HG03565 (cell line): ENCODE results near the gene USP35.
A peak's percentile ranks its signal among the peaks of the same experiment; 100 is the strongest.

Experiments
- ATAC-seq: cut with Tn5 transposase; IDR thresholded peaks from one replicate; pipeline ENCODE4 v1.9.1; 2021; ENCODE audit warnings: mild to moderate bottlenecking, moderate library complexity; ENCODE audit not compliant: unreplicated experiment

The USP35 gene, protein sequence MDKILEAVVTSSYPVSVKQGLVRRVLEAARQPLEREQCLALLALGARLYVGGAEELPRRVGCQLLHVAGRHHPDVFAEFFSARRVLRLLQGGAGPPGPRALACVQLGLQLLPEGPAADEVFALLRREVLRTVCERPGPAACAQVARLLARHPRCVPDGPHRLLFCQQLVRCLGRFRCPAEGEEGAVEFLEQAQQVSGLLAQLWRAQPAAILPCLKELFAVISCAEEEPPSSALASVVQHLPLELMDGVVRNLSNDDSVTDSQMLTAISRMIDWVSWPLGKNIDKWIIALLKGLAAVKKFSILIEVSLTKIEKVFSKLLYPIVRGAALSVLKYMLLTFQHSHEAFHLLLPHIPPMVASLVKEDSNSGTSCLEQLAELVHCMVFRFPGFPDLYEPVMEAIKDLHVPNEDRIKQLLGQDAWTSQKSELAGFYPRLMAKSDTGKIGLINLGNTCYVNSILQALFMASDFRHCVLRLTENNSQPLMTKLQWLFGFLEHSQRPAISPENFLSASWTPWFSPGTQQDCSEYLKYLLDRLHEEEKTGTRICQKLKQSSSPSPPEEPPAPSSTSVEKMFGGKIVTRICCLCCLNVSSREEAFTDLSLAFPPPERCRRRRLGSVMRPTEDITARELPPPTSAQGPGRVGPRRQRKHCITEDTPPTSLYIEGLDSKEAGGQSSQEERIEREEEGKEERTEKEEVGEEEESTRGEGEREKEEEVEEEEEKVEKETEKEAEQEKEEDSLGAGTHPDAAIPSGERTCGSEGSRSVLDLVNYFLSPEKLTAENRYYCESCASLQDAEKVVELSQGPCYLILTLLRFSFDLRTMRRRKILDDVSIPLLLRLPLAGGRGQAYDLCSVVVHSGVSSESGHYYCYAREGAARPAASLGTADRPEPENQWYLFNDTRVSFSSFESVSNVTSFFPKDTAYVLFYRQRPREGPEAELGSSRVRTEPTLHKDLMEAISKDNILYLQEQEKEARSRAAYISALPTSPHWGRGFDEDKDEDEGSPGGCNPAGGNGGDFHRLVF

DNA sequence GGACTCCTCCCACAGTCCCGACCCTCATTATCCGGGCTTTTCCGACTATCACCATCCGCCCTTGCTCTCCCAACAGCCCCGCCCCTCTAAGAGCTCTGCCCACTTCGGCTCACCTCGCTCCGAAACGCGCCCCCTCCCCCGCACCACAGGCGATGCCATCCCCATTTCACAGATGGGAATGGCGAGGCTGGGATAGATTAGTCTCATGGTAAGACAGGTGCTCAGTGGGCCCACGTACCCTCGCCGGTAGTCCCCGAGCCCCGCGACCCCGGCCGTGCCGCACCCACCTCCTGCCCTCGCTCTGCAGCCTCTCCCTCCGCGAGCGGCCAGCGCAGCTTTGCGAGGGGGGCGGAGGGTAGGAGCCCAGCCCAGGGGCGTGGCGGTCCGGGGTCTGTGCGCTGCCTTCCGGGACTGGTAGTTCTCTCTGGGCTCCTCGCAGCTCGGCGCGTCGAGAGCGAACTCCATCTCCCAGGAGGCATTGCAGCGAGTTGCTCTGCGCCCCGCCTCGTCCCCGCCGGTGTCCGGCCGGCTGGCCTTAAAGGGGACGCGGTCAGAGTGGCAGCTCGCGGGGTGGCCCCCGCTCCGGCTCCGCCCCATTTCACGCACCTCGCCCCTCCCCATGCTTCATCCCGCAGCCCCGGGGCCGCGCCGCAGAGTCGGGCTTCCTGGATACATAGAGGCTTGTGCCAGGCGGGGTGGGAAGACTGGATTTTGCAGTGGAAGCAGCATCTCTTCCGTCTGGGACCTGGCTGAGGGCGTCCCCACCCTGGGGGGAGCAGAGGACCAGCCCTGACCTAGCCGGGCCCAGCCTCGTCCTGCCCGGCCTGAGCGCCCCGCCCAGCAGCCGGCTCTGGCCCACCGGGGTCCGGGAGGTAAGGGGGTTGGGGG, at the start of gene USP35, which contains the start of gene KCTD21:
Gene USP35, plus strand, starts transcription at position 634 of the 888 bp plus-strand sequence. CDS start 7,327 bp downstream, outside the sequence.
Gene KCTD21, minus strand, starts transcription at position 341 of the 888 bp plus-strand sequence. CDS start 14,072 bp downstream, outside the sequence.
- ATAC-seq = peak; percentile 92

DNA sequence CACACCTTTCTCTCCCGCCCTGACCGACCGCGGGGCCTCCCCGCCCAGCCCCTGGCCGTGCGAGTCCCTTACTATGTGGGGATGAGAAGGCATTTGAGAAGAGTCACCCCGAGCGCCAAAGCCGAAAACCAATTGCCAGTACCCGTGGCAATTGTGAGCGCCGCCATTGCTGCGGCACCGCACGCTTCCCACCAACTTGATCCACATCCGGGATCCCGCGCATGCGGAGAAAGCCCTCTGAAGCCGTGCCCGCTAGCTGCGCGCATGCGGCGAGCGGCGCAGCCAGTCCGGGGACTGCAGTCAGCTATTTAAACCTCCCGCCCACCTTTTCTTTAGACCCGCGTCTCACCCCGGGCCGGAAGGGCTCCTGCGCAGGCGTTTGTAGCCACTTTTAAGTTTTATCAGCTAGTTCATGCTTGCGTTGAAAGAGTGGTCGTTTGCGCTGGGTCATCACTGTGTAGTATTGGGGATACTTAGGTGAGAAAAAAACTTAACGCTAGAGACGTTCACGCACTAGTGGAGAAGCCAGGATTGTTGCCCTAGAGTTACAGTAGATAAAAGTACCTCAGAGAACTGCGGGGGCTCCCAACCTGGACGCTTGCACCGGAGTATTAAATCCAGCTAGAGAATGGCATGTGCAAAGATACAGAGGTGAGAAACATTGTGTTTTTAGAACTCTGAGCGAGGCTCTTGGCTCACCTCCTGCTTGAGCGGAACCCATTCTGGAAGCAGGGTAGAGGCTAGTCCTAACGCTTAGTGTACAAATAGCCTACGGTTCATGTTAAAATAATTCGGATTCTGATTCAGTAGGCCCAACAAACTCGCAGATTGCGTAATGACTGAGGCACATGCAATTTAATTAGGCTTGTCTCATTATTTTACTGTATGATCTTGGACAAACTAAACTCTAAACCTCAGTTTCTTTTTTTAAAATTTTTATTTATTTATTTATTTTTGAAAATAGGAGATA, 49.0 kb upstream of the USP35 start, which contains the start of gene ALG8:
Gene ALG8, minus strand, starts transcription at position 205 of the 970 bp plus-strand sequence. Its CDS starts 38 bp downstream, at position 167.
- peak; percentile 95 for ATAC-seq

DNA sequence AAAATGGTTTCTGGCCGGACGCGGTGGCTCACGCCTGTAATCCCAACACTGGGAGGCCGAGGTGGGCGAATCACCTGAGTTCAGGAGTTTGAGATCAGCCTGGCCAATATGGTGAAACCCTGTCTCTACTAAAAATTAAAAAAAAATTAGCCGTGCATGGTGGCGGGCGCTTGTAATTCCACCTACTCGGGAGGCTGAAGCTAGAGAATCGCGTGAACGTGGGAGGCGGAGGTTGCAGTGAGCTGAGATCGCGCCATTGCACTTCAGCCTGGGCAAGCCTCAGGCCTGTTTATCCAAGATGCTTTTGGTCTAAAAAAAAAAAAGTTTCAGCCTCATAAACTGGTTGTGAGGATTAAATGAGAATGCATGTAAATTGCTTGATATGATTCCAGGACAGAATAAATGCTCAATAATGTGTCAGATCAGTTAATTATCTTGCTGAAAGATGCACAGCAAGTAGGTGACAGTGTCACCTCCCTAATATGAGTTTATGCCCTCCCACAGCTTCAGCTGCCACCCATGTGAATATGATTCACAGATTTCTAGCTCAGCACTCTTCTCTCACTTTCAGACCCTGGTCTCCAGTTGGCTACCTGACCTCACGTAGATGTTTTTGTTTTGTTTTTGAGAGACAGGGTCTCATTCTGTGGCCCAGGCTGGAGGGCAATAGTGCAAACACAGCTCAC, 48.2 kb upstream of the USP35 start:
- no peak for ATAC-seq

GRCh38 chr11:78145511-78146025, 43.2 kb upstream of the USP35 start:
- no peak for ATAC-seq

DNA sequence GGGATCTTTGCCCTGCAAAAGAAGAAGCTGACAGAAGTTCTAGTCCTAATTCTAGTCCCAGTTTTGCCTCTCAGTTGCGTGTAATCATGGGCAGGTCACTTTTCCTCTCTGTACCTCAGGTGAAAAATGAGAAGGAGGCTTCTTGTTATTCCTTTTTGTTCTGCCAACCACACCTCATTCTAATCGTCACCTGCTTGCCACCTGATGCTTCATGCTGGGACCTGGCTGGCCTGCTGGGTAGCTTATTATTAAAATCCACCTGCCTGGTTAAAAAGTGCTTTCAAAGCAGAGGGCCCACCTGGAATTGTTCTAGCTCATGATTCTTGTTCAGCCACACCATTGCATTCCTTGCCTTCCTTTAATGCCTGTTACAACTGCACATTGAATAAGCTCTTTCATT, 40.9 kb upstream of the USP35 start:
- no peak for ATAC-seq

DNA sequence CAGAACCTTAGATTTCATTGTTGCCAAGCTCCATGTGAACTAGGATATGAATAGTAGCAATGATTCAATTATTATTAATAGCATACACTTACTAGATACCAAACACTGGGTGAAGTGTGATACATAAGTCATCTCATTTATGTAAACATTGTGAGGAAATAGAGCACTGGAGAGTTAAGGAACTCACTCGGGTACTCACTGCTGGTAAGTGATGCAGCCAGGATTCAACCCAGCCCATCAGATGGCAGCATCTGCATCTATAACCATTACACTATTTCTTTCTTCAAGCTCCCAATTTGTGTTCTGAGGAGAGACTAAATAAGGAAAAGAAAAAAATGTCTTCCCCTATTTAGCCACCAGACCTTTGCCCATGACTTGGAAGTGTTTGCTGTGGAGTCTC, 39.1 kb upstream of the USP35 start:
- ATAC-seq = no peak

- ATAC-seq = no peak
These were observed 38.4 kb upstream of the USP35 start for GRCh38 chr11:78150346-78150745.

DNA sequence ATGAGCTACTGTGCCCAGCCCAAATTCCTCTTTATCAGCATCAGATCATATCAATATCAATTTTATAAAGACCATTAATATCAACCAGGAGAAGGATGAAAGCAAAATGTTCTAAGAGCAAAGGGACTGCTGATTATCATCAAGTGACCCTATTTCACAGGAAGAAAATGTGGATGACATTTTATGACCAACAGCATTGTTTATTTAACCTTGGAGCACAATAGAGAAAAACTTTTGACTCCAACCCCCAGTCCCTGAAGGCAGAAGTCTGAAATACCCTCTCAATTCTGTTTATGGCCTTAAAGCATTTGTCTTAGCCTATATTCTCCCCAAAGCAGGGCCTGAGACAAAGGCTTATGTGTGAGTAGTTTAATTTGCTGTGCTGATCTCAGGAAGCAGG, 38.0 kb upstream of the USP35 start:
- ATAC-seq = no peak

- no peak for ATAC-seq
These were observed 36.9 kb upstream of the USP35 start for GRCh38 chr11:78151804-78152203.

GRCh38 chr11:78156127-78156844, 32.4 kb upstream of the USP35 start:
- no peak for ATAC-seq

DNA sequence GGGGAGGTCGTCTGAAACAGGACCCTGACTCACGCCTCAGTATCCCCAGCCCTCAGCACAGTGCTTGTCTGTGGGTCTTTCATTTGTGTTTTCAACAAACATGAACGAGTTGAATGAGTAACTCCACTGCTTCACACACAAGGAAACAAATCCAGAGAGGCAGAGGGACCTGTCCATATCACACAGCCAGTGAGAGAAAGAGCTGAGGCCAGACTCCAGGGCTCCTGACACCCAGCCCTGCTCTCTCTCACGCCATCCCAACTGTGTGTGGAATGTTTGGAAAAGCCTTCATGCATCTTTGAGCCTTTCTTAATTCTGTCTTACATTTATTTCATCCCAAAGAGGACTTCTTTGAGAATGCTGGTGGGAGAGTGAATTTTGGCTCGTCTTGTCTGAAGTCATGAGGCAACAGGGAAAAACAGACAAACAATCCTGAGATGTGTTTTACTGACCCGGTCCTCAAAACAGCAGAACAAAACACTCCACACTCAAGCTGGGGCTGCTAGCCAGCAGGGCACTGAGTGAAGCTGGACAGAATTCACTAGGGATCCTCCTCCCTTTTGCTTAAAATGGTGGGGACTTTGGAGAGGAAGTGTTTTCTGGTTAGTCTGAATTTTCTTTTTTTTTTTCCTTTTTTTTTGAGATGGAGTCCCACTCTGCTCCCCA, 29.6 kb upstream of the USP35 start:
- no peak for ATAC-seq

- ATAC-seq = no peak
These were observed 28.2 kb upstream of the USP35 start for GRCh38 chr11:78160557-78160956.

- no peak for ATAC-seq
These were observed 27.4 kb upstream of the USP35 start for GRCh38 chr11:78161346-78161745.

DNA sequence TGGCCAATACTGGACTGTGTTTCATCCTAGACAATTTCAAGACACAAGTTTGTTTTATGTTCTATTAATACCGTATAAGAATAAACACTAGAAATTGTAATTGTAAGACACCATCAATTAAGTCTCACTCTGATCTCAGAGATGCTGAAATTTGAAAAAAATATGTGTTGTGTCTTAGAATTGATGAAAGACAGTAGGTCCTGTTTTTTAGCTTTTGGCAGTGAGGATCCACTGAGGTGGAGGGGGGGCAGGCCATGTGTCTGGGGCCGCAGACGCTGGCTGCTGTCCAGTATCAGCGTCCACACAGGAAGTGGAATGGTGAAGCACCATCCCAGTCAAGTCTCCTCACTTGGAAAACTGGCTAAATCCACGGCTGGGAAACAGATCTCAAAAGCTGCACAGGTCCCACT, 26.8 kb upstream of the USP35 start:
- no peak for ATAC-seq

DNA sequence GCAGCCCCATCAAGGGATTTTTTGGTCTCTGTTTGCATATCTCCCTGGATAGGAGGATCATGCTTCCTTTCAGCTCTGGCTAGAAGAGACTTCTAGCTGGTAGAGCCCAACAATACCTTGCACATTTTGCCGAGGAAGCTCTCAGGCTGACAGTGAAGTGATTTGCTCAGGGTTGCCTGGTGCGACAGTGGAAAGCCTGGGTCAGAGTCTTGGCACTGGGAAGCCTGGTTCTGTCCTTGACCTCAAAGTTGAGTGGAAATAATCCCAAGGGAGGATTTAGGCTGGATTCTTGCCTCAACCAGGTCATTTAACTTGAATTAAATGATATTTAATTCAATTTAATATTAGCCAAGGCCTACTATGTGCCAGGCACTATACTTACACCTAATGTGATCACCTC, 24.9 kb upstream of the USP35 start:
- no peak for ATAC-seq

- no peak for ATAC-seq
These were observed 24.2 kb upstream of the USP35 start for GRCh38 chr11:78164471-78164870.

DNA sequence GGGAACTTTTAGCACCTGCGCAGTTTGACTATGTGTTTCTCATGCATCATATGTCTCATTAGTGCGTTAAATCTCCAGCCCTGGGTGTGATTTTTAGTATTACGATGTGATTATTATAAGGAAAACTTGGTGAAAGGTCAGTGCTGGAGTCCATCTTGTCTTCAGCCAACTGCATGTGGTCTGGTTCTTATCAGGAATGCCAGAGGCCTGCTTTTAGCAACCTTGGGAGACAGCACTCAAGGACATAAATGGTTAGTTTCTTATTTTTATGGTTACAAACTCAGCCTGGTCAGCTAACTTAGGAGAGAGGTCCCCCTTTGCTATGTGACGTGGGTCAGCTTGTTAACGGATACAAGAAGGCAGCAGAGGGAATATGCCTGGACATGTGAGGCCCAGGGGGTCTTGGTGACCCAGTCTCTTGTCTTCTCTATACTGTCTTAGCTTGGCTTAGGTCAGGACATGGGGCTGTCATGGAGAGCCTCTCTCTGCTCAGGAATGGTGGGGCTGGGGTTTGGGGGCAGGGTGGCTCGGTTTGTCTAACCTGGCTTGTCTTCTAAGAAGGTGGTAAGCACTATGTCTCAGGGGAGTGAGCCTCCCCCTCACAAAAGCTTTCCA, 21.8 kb upstream of the USP35 start:
- ATAC-seq = no peak
